Measurements from ENCODE around the gene TGFBR2.

DNA sequence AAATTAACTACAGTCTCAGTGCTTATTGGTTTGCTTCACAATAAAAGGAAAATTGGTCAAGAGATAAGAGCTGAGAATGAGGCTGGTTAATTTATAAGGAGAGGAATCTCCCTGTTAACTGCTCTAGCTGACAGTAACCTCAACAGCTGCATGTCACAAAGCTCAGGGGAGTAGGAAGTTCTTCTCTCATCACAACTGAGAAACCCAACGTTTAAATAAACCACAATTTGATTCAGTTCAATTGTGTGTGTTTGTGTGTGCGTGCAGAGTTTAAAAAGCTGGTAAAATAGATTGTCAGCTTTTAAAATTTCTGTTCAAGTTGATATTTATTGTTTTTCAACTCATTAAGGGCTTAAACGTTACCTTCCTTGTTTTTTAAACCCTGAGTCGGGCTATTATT lies 3.5 kb upstream of the TGFBR2 start:
- TF ChIP-seq, protein P1, sequence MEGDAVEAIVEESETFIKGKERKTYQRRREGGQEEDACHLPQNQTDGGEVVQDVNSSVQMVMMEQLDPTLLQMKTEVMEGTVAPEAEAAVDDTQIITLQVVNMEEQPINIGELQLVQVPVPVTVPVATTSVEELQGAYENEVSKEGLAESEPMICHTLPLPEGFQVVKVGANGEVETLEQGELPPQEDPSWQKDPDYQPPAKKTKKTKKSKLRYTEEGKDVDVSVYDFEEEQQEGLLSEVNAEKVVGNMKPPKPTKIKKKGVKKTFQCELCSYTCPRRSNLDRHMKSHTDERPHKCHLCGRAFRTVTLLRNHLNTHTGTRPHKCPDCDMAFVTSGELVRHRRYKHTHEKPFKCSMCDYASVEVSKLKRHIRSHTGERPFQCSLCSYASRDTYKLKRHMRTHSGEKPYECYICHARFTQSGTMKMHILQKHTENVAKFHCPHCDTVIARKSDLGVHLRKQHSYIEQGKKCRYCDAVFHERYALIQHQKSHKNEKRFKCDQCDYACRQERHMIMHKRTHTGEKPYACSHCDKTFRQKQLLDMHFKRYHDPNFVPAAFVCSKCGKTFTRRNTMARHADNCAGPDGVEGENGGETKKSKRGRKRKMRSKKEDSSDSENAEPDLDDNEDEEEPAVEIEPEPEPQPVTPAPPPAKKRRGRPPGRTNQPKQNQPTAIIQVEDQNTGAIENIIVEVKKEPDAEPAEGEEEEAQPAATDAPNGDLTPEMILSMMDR (conservative IDR thresholded peaks at IDR 0.05 in 1 of 2, IDR thresholded peaks at IDR 0.05 in 1 of 2; ENCODE audit: extremely low read depth in 1 of 2, insufficient read depth in 1 of 2, low read depth in 1 of 2, low read length in 2 of 2): no peak
- no peak for TF ChIP-seq EZH2 (IDR thresholded peaks at IDR 0.05; ENCODE audit: borderline replicate concordance, low read length)
